ENCODE data around the gene APOBR.

The APOBR gene

GRCh38 chr16:28501258-28502232 lies 7.1 kb downstream of the APOBR start:
- no peak overlapping the region for H3K27ac ChIP-seq (ENCODE audit: low read depth, low read length, poor library complexity, severe bottlenecking)
- no peak overlapping the region for H3K4me2 ChIP-seq (ENCODE audit: low read length)
- no peaks in the 10 kb centered on the region for H3K4me1 ChIP-seq (ENCODE audit: insufficient read depth, low read length, severe bottlenecking)
- no peak overlapping the region for H3K9ac ChIP-seq (ENCODE audit: low read length)
- no peaks in the 10 kb centered on the region for H3F3A ChIP-seq (ENCODE audit: insufficient read depth, low read length)
- H3K36me3 ChIP-seq (ENCODE audit: insufficient read depth, low read length), result no peaks in the 10 kb centered on the region
- H3K9me2 ChIP-seq (ENCODE audit: low read depth, low read length), result no peaks in the 10 kb centered on the region
- H2AFZ ChIP-seq (ENCODE audit: low read length), result no peak overlapping the region
- no peaks in the 10 kb centered on the region for H3K79me2 ChIP-seq (ENCODE audit: insufficient read depth, low read length)
- no peak overlapping the region for H3K4me3 ChIP-seq (ENCODE audit: low read depth, low read length, poor library complexity, severe bottlenecking)
- H3K9me3 ChIP-seq (ENCODE audit: low read length), result no peaks in the 10 kb centered on the region
- no peaks in the 10 kb centered on the region for H3K27me3 ChIP-seq (ENCODE audit: insufficient read depth, low read length)
- TF ChIP-seq, protein P1, sequence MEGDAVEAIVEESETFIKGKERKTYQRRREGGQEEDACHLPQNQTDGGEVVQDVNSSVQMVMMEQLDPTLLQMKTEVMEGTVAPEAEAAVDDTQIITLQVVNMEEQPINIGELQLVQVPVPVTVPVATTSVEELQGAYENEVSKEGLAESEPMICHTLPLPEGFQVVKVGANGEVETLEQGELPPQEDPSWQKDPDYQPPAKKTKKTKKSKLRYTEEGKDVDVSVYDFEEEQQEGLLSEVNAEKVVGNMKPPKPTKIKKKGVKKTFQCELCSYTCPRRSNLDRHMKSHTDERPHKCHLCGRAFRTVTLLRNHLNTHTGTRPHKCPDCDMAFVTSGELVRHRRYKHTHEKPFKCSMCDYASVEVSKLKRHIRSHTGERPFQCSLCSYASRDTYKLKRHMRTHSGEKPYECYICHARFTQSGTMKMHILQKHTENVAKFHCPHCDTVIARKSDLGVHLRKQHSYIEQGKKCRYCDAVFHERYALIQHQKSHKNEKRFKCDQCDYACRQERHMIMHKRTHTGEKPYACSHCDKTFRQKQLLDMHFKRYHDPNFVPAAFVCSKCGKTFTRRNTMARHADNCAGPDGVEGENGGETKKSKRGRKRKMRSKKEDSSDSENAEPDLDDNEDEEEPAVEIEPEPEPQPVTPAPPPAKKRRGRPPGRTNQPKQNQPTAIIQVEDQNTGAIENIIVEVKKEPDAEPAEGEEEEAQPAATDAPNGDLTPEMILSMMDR (IDR thresholded peaks at IDR 0.05; ENCODE audit: low read length), result no peak
- no peak for TF ChIP-seq EZH2 (IDR thresholded peaks at IDR 0.05; ENCODE audit: borderline replicate concordance, low read length)
- H4K20me1 ChIP-seq (ENCODE audit: insufficient read depth, low read length), result no peaks in the 10 kb centered on the region

DNA sequence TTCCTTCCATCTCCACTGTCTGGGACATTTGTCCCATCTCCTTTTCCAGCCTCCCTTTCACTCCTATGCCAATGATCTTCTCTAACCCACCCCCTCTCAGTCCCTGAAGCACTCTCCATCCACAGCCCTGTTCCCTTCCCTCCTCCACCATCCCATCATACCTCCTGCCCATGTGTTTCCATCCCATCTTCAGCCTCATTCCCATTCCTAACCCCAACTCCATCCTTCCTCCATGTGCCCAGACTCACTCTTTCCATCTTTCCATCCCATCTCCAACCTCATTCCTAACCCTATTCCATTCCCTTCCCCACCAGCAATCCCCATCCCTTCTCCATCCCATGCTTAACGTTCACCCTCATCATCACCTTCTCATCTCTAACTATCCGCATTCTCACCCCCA lies 7.8 kb downstream of the APOBR start:
- Histone ChIP-seq H4K20me1 (ENCODE audit: insufficient read depth, low read length) (no peaks in the 10 kb centered on the region), H3K9me3 (ENCODE audit: low read length) (no peaks in the 10 kb centered on the region), H3K4me1 (ENCODE audit: insufficient read depth, low read length, severe bottlenecking) (no peaks in the 10 kb centered on the region), H3K79me2 (ENCODE audit: insufficient read depth, low read length) (no peaks in the 10 kb centered on the region), H3K27ac (ENCODE audit: low read depth, low read length, poor library complexity, severe bottlenecking) (no peak overlapping the region), H3K4me2 (ENCODE audit: low read length) (no peak overlapping the region), H3K9ac (ENCODE audit: low read length) (no peak overlapping the region), H2AFZ (ENCODE audit: low read length) (no peak overlapping the region), H3K27me3 (ENCODE audit: insufficient read depth, low read length) (no peaks in the 10 kb centered on the region), H3F3A (ENCODE audit: insufficient read depth, low read length) (no peaks in the 10 kb centered on the region), H3K4me3 (ENCODE audit: low read depth, low read length, poor library complexity, severe bottlenecking) (no peak overlapping the region), H3K9me2 (ENCODE audit: low read depth, low read length) (no peaks in the 10 kb centered on the region), H3K36me3 (ENCODE audit: insufficient read depth, low read length) (no peaks in the 10 kb centered on the region)
- no peak for TF ChIP-seq EZH2 (IDR thresholded peaks at IDR 0.05; ENCODE audit: borderline replicate concordance, low read length)
- TF ChIP-seq, protein P1 (IDR thresholded peaks at IDR 0.05; ENCODE audit: low read length), result no peak

DNA sequence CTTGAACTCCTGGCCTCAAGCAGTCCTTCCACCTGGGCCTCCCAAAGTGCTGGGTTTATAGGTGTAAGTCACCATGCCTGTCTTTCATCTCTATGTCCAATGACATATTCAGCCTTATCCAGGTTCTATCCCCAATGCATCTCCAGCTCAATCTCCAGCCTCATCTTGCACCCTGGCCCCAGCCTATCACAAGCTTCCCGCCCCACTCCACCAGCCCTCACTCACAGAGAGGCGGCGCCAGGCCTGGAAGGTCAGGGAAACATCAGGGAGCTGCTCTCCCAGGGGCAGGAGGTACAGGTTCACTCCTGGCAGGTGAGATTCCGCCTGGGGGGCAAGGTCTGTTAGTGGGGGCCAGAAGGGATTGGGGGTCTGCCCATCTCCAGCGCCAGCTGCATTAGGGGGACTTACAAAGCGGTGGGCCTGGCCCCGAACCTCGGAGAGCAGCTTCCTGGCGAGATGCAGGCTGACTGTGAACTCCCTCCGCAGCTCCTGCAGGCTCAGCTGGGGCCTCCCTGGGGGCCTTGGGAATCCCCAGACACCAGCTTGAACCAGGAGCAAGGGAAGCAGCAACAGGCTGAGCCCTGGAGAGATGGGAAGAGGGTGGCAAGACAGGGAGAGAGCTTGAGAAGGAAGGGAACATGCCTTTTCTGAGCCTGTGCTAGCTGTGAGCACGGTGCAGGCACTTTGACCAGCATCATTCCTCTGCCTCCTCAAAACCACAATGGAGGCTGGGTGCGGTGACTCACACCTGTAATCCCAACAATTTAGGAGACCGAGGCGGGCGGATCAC lies 9.2 kb downstream of the APOBR start:
- Histone ChIP-seq H3F3A (ENCODE audit: insufficient read depth, low read length) (no peaks in the 10 kb centered on the region), H3K9me2 (ENCODE audit: low read depth, low read length) (no peaks in the 10 kb centered on the region), H3K4me2 (ENCODE audit: low read length) (no peak overlapping the region), H3K27ac (ENCODE audit: low read depth, low read length, poor library complexity, severe bottlenecking) (no peak overlapping the region), H3K4me1 (ENCODE audit: insufficient read depth, low read length, severe bottlenecking) (no peaks in the 10 kb centered on the region), H3K27me3 (ENCODE audit: insufficient read depth, low read length) (no peaks in the 10 kb centered on the region), H3K9ac (ENCODE audit: low read length) (no peak overlapping the region), H3K36me3 (ENCODE audit: insufficient read depth, low read length) (no peaks in the 10 kb centered on the region), H3K79me2 (ENCODE audit: insufficient read depth, low read length) (no peaks in the 10 kb centered on the region), H3K4me3 (ENCODE audit: low read depth, low read length, poor library complexity, severe bottlenecking) (no peak overlapping the region), H3K9me3 (ENCODE audit: low read length) (no peaks in the 10 kb centered on the region), H4K20me1 (ENCODE audit: insufficient read depth, low read length) (no peaks in the 10 kb centered on the region), H2AFZ (ENCODE audit: low read length) (no peak overlapping the region)
- no peak for TF ChIP-seq EZH2 (IDR thresholded peaks at IDR 0.05; ENCODE audit: borderline replicate concordance, low read length)
- TF ChIP-seq, protein P1 (IDR thresholded peaks at IDR 0.05; ENCODE audit: low read length), result no peak

Measured in OCI-LY1 (cell line).